Measurements from ENCODE around the gene SELP.
"Not testable (repeated sequence)": the region's sequence is repeated elsewhere in the genome, so short reads cannot be mapped to it uniquely, and the experiment has no call there.

Gene SELP

GRCh38 chr1:169630006-169630405, at the start of gene SELP:
Gene SELP, minus strand, starts transcription at chr1:169630124. Its CDS starts 50 bp downstream, at chr1:169630074.
- DNase-seq (ENCODE audit: low spot score), result no peak

GRCh38 chr1:169679692-169680091, 49.8 kb upstream of the SELP start:
- no peak for DNase-seq (ENCODE audit: low spot score)

GRCh38 chr1:169676001-169676400, 46.1 kb upstream of the SELP start:
- DNase-seq (ENCODE audit: low spot score), result no peak

- no peak for DNase-seq (ENCODE audit: low spot score)
Measured at GRCh38 chr1:169670836-169671235, 40.9 kb upstream of the SELP start.

GRCh38 chr1:169670244-169670643, 40.3 kb upstream of the SELP start:
- not testable (repeated sequence) for DNase-seq (ENCODE audit: low spot score)

- not testable (repeated sequence) for DNase-seq (ENCODE audit: low spot score)
Measured at GRCh38 chr1:169667699-169668596, 38.0 kb upstream of the SELP start.

GRCh38 chr1:169667227-169667639, 37.3 kb upstream of the SELP start:
- DNase-seq (ENCODE audit: low spot score), result not testable (repeated sequence)

GRCh38 chr1:169662680-169663079, 32.8 kb upstream of the SELP start:
- DNase-seq (ENCODE audit: low spot score), result not testable (repeated sequence)

- not testable (repeated sequence) for DNase-seq (ENCODE audit: low spot score)
Measured at GRCh38 chr1:169661066-169661465, 31.1 kb upstream of the SELP start.

GRCh38 chr1:169658777-169659176, 28.9 kb upstream of the SELP start:
- DNase-seq (ENCODE audit: low spot score), result not testable (repeated sequence)

GRCh38 chr1:169653873-169654272, 23.9 kb upstream of the SELP start:
- no peak for DNase-seq (ENCODE audit: low spot score)

GRCh38 chr1:169651035-169651434, 21.1 kb upstream of the SELP start:
- DNase-seq (ENCODE audit: low spot score), result no peak

- DNase-seq (ENCODE audit: low spot score), result peak; percentile 31
Measured at GRCh38 chr1:169650551-169650950, 20.6 kb upstream of the SELP start.

GRCh38 chr1:169648709-169649108, 18.8 kb upstream of the SELP start:
- no peak for DNase-seq (ENCODE audit: low spot score)

GRCh38 chr1:169648187-169648586, 18.3 kb upstream of the SELP start:
- no peak for DNase-seq (ENCODE audit: low spot score)

- no peak for DNase-seq (ENCODE audit: low spot score)
Measured at GRCh38 chr1:169647512-169647911, 17.6 kb upstream of the SELP start.

GRCh38 chr1:169644297-169644696, 14.4 kb upstream of the SELP start:
- no peak for DNase-seq (ENCODE audit: low spot score)

GRCh38 chr1:169634877-169635276, 5.0 kb upstream of the SELP start:
- DNase-seq (ENCODE audit: low spot score), result no peak

- DNase-seq (ENCODE audit: low spot score), result no peak
Measured at GRCh38 chr1:169634145-169634544, 4.2 kb upstream of the SELP start.

- DNase-seq (ENCODE audit: low spot score), result no peak
Measured at GRCh38 chr1:169631249-169631648, 1.3 kb upstream of the SELP start.

- DNase-seq (ENCODE audit: low spot score), result no peak
Measured at GRCh38 chr1:169624912-169625311, 5.0 kb downstream of the SELP start.

- DNase-seq (ENCODE audit: low spot score), result no peak
Measured at GRCh38 chr1:169624122-169624521, 5.8 kb downstream of the SELP start.

- DNase-seq (ENCODE audit: low spot score), result no peak
Measured at GRCh38 chr1:169623132-169623926, 6.6 kb downstream of the SELP start.
